KMS-11 (cell line): Measurements from ENCODE around the gene ELMO1.

ENCODE experiments used
- H2AFZ ChIP-seq: fragments of 200-600 bp; sonication (generic); 2 replicates; pipeline ENCODE4 v1.6.1; 2016; ENCODE audit warnings: antibody characterized with exemption, mixed run types, low read depth
- H3K27ac ChIP-seq: fragments of 200-600 bp; sonication (generic); 2 replicates; pipeline ENCODE4 v1.6.1; 2016; ENCODE audit warnings: mild to moderate bottlenecking, mixed run types
- H3K27me3 ChIP-seq: fragments of 200-600 bp; sonication (generic); 2 replicates; pipeline ENCODE4 v1.6.1; 2017; ENCODE audit warnings: mild to moderate bottlenecking, low read depth, mixed run types, moderate library complexity; ENCODE audit not compliant: insufficient read depth
- H3K36me3 ChIP-seq: fragments of 200-600 bp; sonication (generic); 2 replicates; pipeline ENCODE4 v1.6.1; 2017; ENCODE audit warnings: mild to moderate bottlenecking, mixed run types; ENCODE audit not compliant: insufficient read depth
- H3K4me1 ChIP-seq: fragments of 200-600 bp; sonication (generic); 2 replicates; pipeline ENCODE4 v1.6.1; 2016; ENCODE audit warnings: mild to moderate bottlenecking, low read depth, mixed run types; ENCODE audit not compliant: poor library complexity, severe bottlenecking
- H3K4me2 ChIP-seq: fragments of 200-600 bp; sonication (generic); 2 replicates; pipeline ENCODE4 v1.7.0; 2016; ENCODE audit warnings: mild to moderate bottlenecking, mixed run types
- H3K4me3 ChIP-seq: fragments of 200-600 bp; sonication (generic); IDR thresholded peaks from 2 replicates; pipeline ENCODE4 v1.6.1; 2017; ENCODE audit warnings: low read depth, low read length, mixed read lengths; ENCODE audit not compliant: insufficient read depth
- H3K79me2 ChIP-seq: fragments of 200-600 bp; sonication (generic); 2 replicates; pipeline ENCODE4 v1.6.1; 2016; ENCODE audit warnings: low read depth, mixed run types; ENCODE audit not compliant: insufficient read depth
- H3K9ac ChIP-seq: fragments of 200-600 bp; sonication (generic); 2 replicates; pipeline ENCODE4 v1.6.1; 2016; ENCODE audit warnings: mild to moderate bottlenecking, mixed run types
- H4K20me1 ChIP-seq: fragments of 200-600 bp; sonication (generic); 2 replicates; pipeline ENCODE4 v1.6.1; 2016; ENCODE audit warnings: mild to moderate bottlenecking, mixed run types; ENCODE audit not compliant: insufficient read depth
- CTCF ChIP-seq: fragments of 200-600 bp; sonication (generic); conservative IDR thresholded peaks from 2 replicates; pipeline ENCODE4 v1.6.1; 2017; ENCODE audit warnings: low read depth, mild to moderate bottlenecking, antibody characterized with exemption, low read length, moderate library complexity, mixed read lengths

Gene ELMO1

DNA sequence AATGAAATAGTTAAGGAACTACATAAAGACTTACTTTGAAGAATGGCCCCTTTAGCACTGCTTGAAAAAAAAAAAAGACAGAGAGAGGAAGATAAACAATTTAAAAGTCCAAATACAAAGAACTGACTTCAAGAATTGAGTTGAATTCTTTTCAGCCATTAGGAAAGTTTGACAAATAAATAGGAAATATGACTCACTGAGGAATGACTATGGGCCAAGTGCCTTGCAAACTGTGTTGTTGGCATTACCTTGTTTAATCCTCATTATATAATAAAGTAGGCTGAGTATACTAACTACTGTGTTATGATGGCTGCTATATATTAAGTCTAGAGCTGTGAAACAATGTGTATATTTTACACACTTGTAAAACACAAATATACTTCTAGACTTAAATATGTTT is 151.1 kb downstream of the ELMO1 start:
- Histone ChIP-seq H3K27me3 (no peaks in the 10 kb centered on the region), H3K4me3 (no peak overlapping the region), H3K79me2 (peaks cover 20% of the 10 kb centered on the region; the same call in 1 of the 2 replicates), H4K20me1 (0 out of 2 replicates have a peak, but pooled peaks cover 11% of the 10 kb centered on the region), H3K4me2 (no peak overlapping the region), H3K27ac (no peak overlapping the region), H3K36me3 (peaks cover 5% of the 10 kb centered on the region; the same call in 1 of the 2 replicates), H2AFZ (no peak overlapping the region), H3K4me1 (no peaks in the 10 kb centered on the region), H3K9ac (no peak overlapping the region)
- no peak for TF ChIP-seq CTCF

- H3K4me2 ChIP-seq, result no peak overlapping the region
- peaks cover 10% of the 10 kb centered on the region for H3K4me1 ChIP-seq
- H3K79me2 ChIP-seq, result peaks cover 31% of the 10 kb centered on the region; the same call in 1 of the 2 replicates
- no peak overlapping the region for H3K4me3 ChIP-seq
- 0 out of 2 replicates have a peak, but pooled peaks cover 11% of the 10 kb centered on the region for H4K20me1 ChIP-seq
- no peak overlapping the region for H3K27ac ChIP-seq
- H2AFZ ChIP-seq, result no peak overlapping the region
- no peak overlapping the region for H3K9ac ChIP-seq
- no peaks in the 10 kb centered on the region for H3K36me3 ChIP-seq
- no peaks in the 10 kb centered on the region for H3K27me3 ChIP-seq
- no peak for TF ChIP-seq CTCF
These were observed 153.3 kb downstream of the ELMO1 start for GRCh38 chr7:37295401-37295800.

DNA sequence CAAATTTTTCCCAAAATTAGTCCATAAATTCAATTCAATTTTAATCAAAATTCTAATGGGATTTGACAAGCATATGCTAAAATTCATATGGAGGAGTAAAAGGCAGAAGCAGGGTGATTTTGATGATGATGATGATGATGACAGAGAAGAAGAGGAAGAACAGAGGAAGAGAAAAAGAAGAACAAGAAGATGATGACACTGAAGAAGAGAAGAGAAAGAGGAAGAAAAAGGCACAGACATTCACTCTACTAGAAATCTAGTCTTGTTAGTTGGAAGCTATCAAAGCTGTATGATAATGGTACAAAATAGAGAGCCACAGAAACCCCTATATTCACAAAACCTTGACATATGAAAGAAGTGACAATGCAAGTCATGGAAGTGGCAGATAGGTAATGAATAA is 157.9 kb downstream of the ELMO1 start:
- H3K4me2 ChIP-seq, result no peak overlapping the region
- H3K9ac ChIP-seq, result no peak overlapping the region
- peaks cover 12% of the 10 kb centered on the region for H4K20me1 ChIP-seq
- TF ChIP-seq CTCF, result no peak
- H3K4me1 ChIP-seq, result peaks cover 56% of the 10 kb centered on the region
- no peaks in the 10 kb centered on the region for H3K36me3 ChIP-seq
- no peaks in the 10 kb centered on the region for H3K27me3 ChIP-seq
- H3K79me2 ChIP-seq, result peaks cover 75% of the 10 kb centered on the region; the same call in 1 of the 2 replicates
- H3K27ac ChIP-seq, result no peak overlapping the region
- H3K4me3 ChIP-seq, result no peak overlapping the region
- H2AFZ ChIP-seq, result no peak overlapping the region

GRCh38 chr7:37289781-37290180 is 158.9 kb downstream of the ELMO1 start:
- peaks cover 15% of the 10 kb centered on the region for H4K20me1 ChIP-seq
- no peak for TF ChIP-seq CTCF
- no peak overlapping the region for H3K27ac ChIP-seq
- H2AFZ ChIP-seq, result no peak overlapping the region
- H3K4me1 ChIP-seq, result peaks cover 66% of the 10 kb centered on the region
- no peak overlapping the region for H3K4me3 ChIP-seq
- H3K9ac ChIP-seq, result no peak overlapping the region
- peaks cover 76% of the 10 kb centered on the region; the same call in 1 of the 2 replicates for H3K79me2 ChIP-seq
- no peaks in the 10 kb centered on the region for H3K27me3 ChIP-seq
- no peaks in the 10 kb centered on the region for H3K36me3 ChIP-seq
- no peak overlapping the region for H3K4me2 ChIP-seq
